NCI-H1436 treated with DMSO at 0.1 percent for 48 hours (cell line): ENCODE data around the gene ELMOD3.
"Not testable (repeated sequence)": the region's sequence is repeated elsewhere in the genome, so short reads cannot be mapped to it uniquely, and the experiment has no call there.

ENCODE experiments used
- DNase-seq: peaks from one replicate; lab custom pipeline; 2025; lab: John Stamatoyannopoulos, UW

Gene ELMOD3

GRCh38 chr2:85427300-85427835 is 72.8 kb downstream of the ELMOD3 start:
- DNase-seq, result no peak

- no peak for DNase-seq
Measured at GRCh38 chr2:85428343-85428881, 73.8 kb downstream of the ELMOD3 start.

GRCh38 chr2:85429213-85429923 is 74.8 kb downstream of the ELMOD3 start:
- no peak for DNase-seq

GRCh38 chr2:85429924-85430289 is 75.3 kb downstream of the ELMOD3 start:
- DNase-seq, result no peak

- peak; percentile 50 for DNase-seq
Measured at GRCh38 chr2:85430752-85431569, 76.4 kb downstream of the ELMOD3 start.

GRCh38 chr2:85431570-85432205 is 77.1 kb downstream of the ELMOD3 start:
- no peak for DNase-seq

- DNase-seq, result no peak
Measured at GRCh38 chr2:85433511-85434089, 79.0 kb downstream of the ELMOD3 start.

GRCh38 chr2:85434696-85435095 is 80.1 kb downstream of the ELMOD3 start:
- DNase-seq, result no peak

- no peak for DNase-seq
Measured at GRCh38 chr2:85435220-85435958, 80.8 kb downstream of the ELMOD3 start.

- DNase-seq, result no peak
Measured at GRCh38 chr2:85435981-85436835, 81.6 kb downstream of the ELMOD3 start.

GRCh38 chr2:85436836-85437487 is 82.4 kb downstream of the ELMOD3 start:
- no peak for DNase-seq

- peak; percentile 50 for DNase-seq
Measured at GRCh38 chr2:85437488-85438200, 83.1 kb downstream of the ELMOD3 start.

- DNase-seq, result no peak
Measured at GRCh38 chr2:85438201-85439024, 83.8 kb downstream of the ELMOD3 start.

GRCh38 chr2:85439025-85439472 is 84.5 kb downstream of the ELMOD3 start:
- DNase-seq, result no peak

- not testable (repeated sequence) for DNase-seq
Measured at GRCh38 chr2:85439569-85439968, 85.0 kb downstream of the ELMOD3 start.

GRCh38 chr2:85439986-85440385 is 85.4 kb downstream of the ELMOD3 start:
- DNase-seq, result no peak

GRCh38 chr2:85440729-85441128 is 86.2 kb downstream of the ELMOD3 start:
- no peak for DNase-seq
